HUDEP-2 (cell line): Measurements from ENCODE around the gene OR2D2.
"Not testable (repeated sequence)": the region's sequence is repeated elsewhere in the genome, so short reads cannot be mapped to it uniquely, and the experiment has no call there.

Experiments
- DNase-seq, 76 experiments: peaks; one replicate each; lab custom pipeline; 2025; ENCODE audit not compliant: unreplicated experiment in 76 of 76; lab: John Stamatoyannopoulos, UW

The OR2D2 gene, protein sequence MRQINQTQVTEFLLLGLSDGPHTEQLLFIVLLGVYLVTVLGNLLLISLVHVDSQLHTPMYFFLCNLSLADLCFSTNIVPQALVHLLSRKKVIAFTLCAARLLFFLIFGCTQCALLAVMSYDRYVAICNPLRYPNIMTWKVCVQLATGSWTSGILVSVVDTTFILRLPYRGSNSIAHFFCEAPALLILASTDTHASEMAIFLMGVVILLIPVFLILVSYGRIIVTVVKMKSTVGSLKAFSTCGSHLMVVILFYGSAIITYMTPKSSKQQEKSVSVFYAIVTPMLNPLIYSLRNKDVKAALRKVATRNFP

DNA sequence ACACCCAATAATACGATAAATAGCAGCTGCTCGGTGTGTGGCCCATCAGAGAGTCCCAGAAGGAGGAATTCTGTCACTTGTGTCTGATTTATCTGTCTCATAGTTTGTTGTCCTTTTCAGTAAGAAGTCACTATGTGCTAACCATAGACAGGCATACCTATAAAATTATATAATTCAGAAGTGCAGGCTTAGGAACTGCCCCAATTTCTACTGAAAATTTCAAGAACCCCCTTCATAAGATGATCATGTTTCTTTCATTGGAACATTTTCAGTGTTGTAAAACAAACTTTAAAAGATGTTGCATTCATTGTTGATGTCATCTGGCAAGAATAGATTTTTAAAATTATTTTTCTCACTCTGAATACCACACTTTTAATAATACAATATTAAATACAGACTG lies at the start of gene OR2D2:
Gene OR2D2, minus strand, starts transcription at position 101 of the 400 bp plus-strand sequence. Its CDS starts 0 bp downstream, at position 101.
- DNase-seq = no peak

DNA sequence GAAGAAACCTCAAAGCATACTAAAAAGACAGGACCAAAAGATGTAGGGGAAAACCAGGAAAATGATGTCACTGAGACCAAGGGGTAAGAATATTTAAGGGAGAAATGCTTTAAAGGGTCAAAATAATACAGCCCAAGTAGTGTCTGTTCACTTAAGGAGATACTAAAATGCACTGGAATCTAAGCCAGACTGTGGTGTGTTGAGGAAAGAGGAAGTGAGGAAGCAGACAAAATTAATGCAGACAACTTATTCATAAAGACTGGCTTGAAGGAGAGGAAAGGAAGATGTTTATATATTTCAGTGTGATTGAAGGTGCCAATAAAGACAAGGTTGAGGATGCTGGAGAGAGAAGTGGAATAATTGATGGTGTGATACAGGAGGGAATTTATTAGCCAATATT lies 49.7 kb upstream of the OR2D2 start:
- no peak for DNase-seq

DNA sequence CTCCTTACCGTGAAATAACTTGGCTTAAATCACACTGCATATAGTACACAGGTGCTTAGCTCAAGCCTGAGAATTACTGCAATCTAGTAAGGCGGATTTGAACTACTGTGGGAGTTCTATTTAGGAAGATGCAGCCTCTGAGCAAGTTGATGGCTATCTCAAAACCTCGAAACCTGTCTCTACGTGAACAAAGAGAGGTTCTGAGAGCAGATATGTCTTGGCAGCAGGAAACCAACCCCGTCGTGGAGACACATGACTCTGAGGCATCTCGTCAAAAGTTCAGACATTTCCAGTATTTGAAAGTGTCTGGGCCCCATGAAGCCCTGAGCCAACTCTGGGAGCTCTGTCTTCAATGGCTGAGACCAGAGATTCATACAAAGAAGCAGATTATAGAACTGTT lies 39.8 kb upstream of the OR2D2 start:
- no peak for DNase-seq

DNA sequence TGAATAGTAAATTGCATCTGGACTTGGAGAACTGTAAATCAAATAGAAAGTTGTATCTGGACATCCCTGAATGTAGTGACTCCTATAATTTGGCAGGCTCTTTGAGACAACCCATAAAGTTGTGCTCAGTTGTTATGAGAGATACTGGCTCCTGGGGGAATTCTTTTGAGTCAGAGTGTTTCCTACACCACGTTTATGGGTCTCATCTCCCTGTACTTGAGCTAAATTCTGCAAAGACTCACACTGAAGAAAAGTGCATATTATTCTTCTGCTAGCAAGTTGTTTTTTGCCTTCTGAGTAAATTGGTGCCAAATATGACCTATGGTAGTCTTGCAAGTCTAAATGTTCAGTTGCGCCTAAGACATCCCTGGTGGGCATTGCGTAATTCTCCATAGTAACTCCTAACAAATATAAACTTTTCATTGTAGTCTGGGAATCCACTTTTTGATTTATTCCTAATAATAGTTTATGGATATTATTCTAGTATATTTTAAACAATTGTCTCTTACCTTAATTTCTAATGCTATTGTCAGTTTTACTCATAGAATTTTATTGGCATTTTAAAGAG lies 38.9 kb upstream of the OR2D2 start:
- no peak for DNase-seq

DNA sequence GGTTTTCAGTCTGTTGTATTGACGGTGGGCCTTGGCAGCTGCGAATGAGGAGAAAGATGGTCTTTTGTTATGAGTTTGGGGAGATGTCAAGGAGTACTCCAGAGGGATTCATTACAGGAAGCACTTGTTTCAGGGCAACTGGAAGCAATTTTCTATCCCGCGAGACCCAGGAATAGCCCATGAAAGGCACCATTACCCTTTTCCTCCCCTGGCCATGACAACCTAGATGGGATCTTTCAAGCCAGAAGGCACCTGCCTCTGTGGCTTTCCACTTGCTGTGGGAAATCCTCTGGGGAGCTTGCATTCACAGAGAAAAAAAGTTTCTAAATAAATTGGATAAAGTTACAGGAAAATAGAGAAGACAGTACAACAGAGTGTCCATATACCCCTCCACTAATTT lies 36.6 kb upstream of the OR2D2 start:
- DNase-seq = no peak

DNA sequence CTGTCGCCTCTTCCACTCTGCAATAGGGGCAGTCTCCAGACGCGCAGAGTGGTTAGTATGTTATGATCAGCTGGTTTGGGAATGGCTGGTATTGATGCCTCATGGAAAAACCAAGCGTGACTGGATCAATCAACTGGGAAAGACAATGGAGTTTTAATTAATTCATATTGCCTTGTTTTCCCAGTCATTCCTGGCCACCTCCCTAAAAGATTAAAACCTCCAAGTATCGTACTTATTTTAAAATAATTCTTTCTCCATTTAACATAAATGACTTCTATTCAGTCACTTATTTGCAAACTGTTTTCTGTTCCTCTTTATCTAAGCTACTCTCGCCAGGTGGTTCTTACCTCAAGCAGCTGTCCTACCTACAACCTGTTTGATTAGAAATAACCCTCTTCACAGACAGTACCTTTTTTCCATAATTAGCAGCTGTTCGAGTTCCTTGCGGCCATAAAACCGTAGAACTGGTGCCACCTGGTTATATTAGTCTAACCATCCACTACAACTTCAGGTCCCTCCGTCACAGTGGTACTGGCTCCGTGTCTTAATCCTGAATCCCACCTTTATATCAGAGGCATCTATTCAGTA lies 34.8 kb upstream of the OR2D2 start:
- DNase-seq = no peak

DNA sequence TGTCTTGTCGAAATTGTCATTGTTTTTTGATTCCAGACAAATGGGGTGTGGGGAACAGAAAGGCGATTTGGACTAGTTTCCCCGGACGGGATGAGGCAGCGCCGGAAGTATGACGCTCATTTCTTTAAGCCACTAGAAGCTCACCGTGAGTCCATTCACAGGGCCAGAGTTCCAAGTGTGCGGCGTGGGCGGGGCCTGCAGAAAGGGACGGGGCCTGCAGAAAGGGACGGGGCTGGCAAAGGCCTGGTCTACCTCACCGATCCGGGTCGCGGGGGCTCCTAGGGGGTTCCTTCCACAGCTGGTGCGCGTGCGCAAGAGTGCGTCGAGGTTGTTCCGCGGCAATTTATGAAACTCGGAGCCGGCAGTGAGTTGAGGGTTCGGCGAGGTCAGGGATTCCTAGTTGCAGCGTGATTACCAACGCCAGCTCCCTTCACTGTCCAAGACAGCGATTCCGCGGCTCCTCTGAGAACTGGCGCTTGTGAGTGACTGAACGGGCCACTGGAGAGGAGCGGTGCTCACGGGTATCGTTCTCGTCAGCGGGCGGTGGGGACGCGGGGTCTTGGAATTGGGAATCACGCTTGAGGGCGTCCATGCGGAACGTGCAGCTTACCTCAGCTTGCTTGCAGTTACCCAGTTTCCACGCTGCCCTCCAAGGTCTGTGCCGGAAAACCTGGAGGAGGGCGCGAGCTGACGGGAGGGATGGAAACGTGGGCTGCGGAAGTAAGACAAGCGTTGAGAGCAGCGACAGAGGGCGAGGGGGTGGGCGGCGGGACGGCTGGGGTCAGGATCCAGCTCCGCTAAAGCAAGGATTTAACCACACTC lies 34.1 kb upstream of the OR2D2 start, which contains the start of gene ZNF215:
Gene ZNF215, plus strand, starts transcription at position 219 of the 822 bp plus-strand sequence. CDS start 5,847 bp downstream, outside the sequence.
- peak in 39 of 76 experiments; percentile 4 to 82 (median 50) for DNase-seq

DNA sequence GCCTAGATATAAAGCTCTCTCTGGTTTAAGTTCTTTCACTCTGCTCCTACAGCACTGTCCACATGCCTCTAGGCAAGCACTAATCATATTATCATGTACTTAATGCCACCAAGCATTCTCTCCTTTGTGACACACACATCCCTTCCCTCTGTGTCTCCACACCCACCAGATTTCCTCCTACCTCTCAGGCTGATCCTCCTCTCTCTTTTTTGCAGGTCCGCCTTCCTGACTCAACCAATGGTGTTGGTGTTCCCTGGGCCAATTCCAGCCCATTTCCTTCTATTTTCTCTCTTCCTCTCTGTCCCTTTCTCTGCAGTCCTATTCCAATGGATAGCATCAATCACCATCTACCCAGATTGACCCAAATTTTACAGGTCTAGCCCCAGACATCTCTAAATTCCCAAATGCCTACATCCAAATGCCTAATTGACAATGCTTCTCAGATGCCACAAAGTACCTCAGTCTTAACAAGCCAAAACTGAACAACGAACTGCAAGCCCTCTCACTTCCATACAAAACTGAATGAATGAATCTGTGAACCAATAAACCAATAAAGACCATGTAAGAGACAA lies 33.4 kb upstream of the OR2D2 start:
- no peak for DNase-seq

DNA sequence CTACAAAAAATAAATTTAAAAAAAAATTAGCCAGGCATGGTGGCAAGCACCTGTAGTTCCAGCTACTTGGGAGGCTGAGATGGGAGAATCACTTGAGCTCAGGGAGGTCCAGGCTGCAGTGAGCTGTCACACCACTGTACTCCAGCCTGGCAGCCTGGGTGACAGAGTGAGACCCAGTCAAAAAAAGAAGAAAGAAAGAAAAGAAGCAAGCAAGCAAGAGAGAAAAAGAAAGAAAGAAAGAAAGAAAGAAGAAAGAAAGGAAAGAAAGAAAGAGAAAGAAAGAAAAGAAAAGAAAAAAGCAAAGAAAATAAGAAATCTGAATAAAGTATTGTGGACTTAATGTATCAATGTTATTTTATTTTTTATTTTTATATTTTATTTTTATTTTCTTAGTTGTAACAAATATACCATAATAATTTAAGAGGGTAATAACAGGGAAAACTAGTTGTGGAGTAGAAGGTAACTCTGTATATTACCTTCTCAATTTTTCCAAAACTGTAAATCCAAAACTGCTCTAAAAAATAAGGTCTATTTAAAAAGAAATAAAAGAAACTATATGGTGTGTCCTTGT lies 32.8 kb upstream of the OR2D2 start:
- DNase-seq = no peak

DNA sequence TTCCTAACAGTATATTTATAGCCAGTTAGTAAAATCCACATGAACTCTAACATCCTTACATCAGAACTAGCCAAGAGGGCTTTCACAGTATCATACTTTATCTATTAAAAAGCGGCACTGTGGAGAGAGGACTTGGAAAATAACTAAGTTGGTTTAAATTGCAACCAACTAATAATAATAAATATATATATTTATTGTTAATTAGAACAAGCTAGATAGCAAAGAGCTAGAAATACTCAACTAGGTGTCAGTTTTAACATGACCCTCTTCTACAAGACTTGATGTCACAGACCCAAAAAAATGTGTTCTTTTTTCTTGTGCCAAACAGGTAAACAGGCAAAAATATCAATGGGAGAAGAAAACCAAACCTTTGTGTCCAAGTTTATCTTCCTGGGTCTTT lies 28.4 kb upstream of the OR2D2 start, which contains the start of gene OR2D3:
Gene OR2D3, plus strand, starts transcription at position 301 of the 400 bp plus-strand sequence. Its CDS starts 0 bp downstream, at position 301.
- no peak for DNase-seq

DNA sequence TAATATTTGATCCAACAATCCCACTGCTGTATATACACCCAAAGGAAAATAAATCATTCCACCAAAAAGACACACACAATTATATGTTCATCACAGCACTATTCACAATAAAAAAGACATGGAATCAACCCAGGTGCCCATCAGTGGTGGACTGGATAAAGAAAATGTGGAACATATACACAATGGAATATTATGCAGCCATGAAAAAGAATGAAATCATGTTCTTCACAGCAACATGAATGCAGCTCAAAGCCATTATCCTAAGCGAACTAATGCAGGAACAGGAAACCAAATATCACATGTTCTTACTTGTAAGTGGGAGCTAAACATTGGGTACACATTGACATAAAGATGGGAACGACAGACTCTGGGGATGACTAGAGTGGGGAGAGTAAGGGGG lies 27.4 kb upstream of the OR2D2 start:
- no peak for DNase-seq

DNA sequence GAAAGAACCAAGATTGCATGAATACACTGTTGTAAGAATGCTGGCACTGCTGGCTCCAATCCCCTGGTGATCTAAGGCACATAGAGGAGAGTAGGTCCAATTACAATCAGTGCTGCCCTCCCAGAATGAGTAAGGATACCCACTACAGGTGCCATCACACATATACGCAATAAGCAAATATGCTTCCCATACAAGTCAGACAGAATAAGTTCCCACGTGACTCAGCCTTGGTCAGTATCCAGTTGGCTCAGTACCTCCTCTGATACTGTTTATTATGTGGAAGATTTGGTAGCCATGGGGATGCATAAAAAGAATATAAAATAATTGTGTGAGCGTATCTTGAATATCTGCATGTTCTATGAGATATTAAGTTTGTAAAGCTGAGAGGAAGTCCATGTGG lies 19.6 kb upstream of the OR2D2 start:
- DNase-seq = no peak

DNA sequence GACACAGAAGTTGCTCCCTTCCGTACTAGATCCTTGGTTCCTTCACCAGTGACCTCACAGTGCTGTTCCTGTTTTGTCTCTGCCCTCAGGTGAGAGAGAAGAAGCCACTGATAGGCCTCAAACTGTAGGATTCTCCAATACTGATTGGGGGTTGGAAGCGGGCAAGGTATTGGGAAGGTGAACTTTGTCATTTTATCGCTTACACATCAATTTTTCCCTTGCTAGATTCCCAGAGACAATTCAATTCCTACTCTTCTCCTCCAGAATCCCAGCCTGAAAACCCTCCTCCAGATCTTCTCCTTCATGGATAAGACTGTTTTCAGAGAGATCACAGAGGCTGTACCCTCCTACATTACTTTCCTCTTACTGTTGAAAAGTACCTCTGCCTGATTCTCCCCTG lies 19.1 kb upstream of the OR2D2 start:
- DNase-seq = no peak

DNA sequence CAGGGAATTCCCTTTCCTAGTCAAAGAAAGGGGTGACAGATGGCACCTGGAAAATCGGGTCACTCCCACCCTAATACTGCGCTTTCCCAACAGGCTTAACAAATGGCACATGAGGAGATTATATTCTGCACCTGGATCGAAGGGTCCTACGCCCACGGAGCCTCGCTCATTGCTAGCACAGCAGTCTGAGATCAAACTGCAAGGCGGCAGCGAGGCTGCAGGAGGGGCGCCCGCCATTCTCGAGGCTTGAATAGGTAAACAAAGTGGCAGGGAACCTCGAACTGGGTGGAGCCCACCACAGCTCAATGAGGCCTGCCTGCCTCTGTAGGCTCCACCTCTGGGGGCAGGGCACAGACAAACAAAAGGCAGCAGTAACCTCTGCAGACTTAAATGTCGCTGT lies 12.5 kb upstream of the OR2D2 start:
- DNase-seq = not testable (repeated sequence)

DNA sequence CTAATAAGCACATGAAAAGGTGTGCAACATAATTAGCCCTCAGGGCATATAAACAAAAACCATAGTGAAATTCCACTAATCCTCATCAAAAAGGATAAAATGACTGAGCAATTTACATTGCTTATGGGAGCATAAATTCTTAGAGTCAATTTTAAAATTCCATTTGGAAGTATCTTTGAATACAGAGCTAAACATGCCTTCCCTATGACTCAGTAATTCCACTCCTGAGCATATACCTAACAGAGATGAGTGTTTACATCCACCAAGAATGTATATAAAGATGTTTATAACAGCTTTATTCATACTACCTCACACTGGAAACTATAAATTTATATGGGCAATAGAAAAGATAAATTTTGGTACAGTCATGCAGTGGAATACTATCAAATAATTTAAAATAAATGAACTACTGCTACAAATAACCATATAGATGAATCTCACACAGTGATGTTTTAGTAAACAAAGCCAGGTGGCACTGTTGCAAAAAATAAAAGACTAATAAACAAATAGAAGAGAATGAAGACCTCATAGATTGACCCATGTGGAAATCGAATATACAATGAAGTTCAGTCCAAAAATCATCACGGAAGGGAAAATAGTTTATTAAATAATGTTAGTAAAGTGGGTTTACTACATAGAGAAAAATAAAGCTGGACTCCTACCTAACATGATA lies 8.2 kb upstream of the OR2D2 start:
- no peak for DNase-seq

DNA sequence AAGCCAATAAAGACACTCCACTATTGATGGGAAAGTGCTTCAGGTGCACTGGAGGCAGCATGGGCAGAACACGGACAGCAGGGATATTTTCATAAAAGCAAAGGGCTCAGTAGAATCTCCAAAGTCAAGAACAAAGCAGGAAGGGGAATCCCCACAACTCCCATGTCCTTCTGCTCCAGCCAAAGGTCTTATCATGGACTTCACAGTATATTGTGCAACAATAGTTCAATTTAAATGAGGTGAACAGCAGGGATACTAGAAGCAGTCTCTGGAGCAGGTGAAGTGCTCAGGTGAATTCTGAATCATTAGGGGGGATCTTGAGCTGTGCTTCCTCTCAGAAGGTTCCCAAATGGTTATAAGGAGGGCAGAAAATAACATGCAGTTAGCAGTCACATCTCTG lies 6.6 kb upstream of the OR2D2 start:
- DNase-seq = no peak

DNA sequence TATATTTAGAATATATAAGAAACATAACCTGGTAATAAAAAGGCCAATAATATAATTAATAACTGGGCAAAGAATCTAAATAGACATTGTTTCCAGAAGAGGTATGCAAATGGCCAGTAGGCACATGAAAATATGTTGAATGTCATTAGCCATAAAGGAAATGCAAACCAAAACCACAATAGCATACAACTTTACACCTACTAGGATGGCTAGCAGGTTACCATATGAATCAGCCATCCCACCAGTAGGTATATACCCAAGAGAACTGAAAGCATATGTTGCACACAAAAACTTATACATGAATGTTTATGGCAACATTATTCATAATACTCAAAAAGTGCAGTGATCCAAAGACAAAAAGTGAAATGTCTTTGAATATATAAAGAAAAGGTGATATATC lies 2.7 kb upstream of the OR2D2 start:
- DNase-seq = no peak

DNA sequence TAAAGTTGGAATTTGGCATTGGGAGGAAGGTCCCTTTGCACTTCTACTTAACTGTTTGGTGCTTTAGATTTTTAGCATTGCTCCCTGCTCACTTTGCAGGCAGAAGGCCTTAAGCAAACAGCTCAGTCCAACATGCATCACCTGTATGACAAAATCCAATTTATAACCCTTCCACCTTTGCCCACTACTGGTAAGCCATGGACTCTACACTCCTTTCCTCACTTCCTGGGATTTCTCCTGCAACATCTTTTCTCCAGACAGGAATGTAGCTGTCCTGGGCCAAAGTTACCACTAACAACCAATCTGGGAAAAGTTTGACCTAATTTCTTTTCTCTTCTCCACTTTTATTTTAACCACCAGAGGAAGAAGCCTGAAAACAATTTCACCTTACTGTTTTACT lies 1.8 kb upstream of the OR2D2 start:
- no peak for DNase-seq

DNA sequence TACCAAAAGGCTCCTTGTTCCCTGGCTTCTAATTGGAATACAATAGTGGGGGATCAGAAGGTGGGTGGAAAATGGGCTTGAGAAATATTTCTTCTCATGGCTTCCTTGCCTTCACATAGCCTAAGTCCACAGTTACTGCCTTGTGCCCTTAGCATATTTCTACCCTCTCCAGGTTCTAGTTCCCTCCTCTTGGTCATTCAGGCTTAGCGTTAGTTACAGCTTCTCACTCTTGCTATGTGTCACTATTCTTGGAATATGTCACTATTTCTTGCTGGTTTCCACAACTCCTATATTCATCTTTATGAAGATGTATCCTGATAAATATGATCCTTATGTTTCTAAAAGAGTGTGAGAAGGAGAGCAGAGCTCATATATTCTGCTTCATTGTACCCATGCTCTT lies 2.5 kb downstream of the OR2D2 start:
- DNase-seq = no peak

DNA sequence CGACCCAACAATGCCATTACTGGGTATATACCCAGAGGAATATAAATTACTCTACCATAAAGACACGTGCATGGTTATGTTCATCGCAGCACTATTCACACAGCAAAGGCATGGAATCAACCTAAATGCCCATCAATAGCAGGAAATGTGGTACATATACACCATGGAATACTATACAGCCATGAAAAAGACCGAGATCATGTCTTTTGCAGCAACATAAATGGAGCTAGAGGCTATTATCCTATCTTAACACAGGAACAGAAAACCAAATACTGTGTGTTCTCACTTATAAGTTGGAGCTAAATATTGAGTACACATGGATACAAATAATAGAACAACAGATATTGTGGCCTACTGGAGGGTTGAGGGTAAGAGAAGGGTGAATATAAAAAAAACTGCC lies 3.5 kb downstream of the OR2D2 start:
- no peak for DNase-seq
